H9 (cell line): Measurements from ENCODE around the gene NRDE2. TPM values are rescaled to one million over a fixed set of nuclear protein-coding genes. Genes with fewer than 3 reads are reported as not detected.

ENCODE experiments used
- DNase-seq: peaks from one replicate; pipeline ENCODE4 v3.0.0-alpha.2; 2017
- H2AFZ ChIP-seq: one replicate; pipeline ENCODE4 v1.6.1; 2013; ENCODE audit warnings: mild to moderate bottlenecking, low read length, control low read depth, moderate library complexity
- H2AK5ac ChIP-seq: 2 replicates; pipeline ENCODE4 v1.6.1; 2013; ENCODE audit warnings: low read length, control low read depth, mixed read lengths; ENCODE audit not compliant: insufficient read length
- H2BK120ac ChIP-seq: one replicate; pipeline ENCODE4 v1.6.1; 2013; ENCODE audit warnings: low read depth, mild to moderate bottlenecking, low read length, control low read depth, inconsistent platforms; ENCODE audit not compliant: poor library complexity, severe bottlenecking
- H2BK12ac ChIP-seq: 2 replicates; pipeline ENCODE4 v1.6.1; 2013; ENCODE audit warnings: low read length, control low read depth, mixed read lengths, low read depth; ENCODE audit not compliant: insufficient read length
- H2BK15ac ChIP-seq: 2 replicates; pipeline ENCODE4 v1.6.1; 2013; ENCODE audit warnings: low read depth, low read length, control low read depth
- H2BK20ac ChIP-seq: one replicate; pipeline ENCODE4 v1.6.1; 2013; ENCODE audit warnings: low read depth, mild to moderate bottlenecking, low read length, control low read depth, inconsistent platforms; ENCODE audit not compliant: poor library complexity, severe bottlenecking
- H2BK5ac ChIP-seq: 2 replicates; pipeline ENCODE4 v1.6.1; 2013; ENCODE audit warnings: low read length, control low read depth, mixed read lengths; ENCODE audit not compliant: insufficient read length
- H3K14ac ChIP-seq: 2 replicates; pipeline ENCODE4 v1.6.1; 2013; ENCODE audit warnings: low read length, control low read depth; ENCODE audit not compliant: insufficient read depth
- H3K18ac ChIP-seq: 2 replicates; pipeline ENCODE4 v1.6.1; 2013; ENCODE audit warnings: low read depth, mild to moderate bottlenecking, mixed read lengths, low read length, control low read depth; ENCODE audit not compliant: insufficient read length
- H3K23ac ChIP-seq: 2 replicates; pipeline ENCODE4 v1.6.1; 2013; ENCODE audit warnings: low read length, control low read depth, mixed read lengths, low read depth; ENCODE audit not compliant: insufficient read length
- H3K23me2 ChIP-seq: 2 replicates; pipeline ENCODE4 v1.6.1; 2013; ENCODE audit warnings: low read depth, mild to moderate bottlenecking, mixed read lengths, low read length, control low read depth; ENCODE audit not compliant: insufficient read length, poor library complexity, severe bottlenecking
- H3K27ac ChIP-seq: 2 replicates; pipeline ENCODE4 v1.5.1; 2013; ENCODE audit warnings: low read length, control low read depth, mixed read lengths, low read depth; ENCODE audit not compliant: insufficient read length
- H3K27me3 ChIP-seq: 2 replicates; pipeline ENCODE4 v1.6.1; 2013; ENCODE audit warnings: low read length, control low read depth, inconsistent platforms; ENCODE audit not compliant: insufficient read depth
- H3K4ac ChIP-seq: 2 replicates; pipeline ENCODE4 v1.6.1; 2013; ENCODE audit warnings: low read depth, mild to moderate bottlenecking, control low read depth, inconsistent platforms, low read length, moderate library complexity
- H3K4me1 ChIP-seq: 2 replicates; pipeline ENCODE4 v1.6.1; 2013; ENCODE audit warnings: low read length, control low read depth, inconsistent platforms; ENCODE audit not compliant: insufficient read depth
- H3K4me2 ChIP-seq: 2 replicates; pipeline ENCODE4 v1.6.1; 2013; ENCODE audit warnings: low read length, control low read depth, mixed read lengths; ENCODE audit not compliant: insufficient read length, insufficient read depth
- H3K56ac ChIP-seq: 2 replicates; pipeline ENCODE4 v1.6.1; 2013; ENCODE audit warnings: low read depth, mild to moderate bottlenecking, mixed read lengths, low read length, control low read depth; ENCODE audit not compliant: insufficient read length
- H3K79me1 ChIP-seq: 2 replicates; pipeline ENCODE4 v1.6.1; 2013; ENCODE audit warnings: low read depth, mild to moderate bottlenecking, moderate library complexity, low read length, control low read depth, inconsistent platforms; ENCODE audit not compliant: insufficient read depth, poor library complexity, severe bottlenecking
- H3K79me2 ChIP-seq: 2 replicates; pipeline ENCODE4 v1.6.1; 2013; ENCODE audit warnings: low read length, control low read depth, inconsistent platforms; ENCODE audit not compliant: insufficient read depth
- H3K9ac ChIP-seq: 2 replicates; pipeline ENCODE4 v1.6.1; 2013; ENCODE audit warnings: low read length, control low read depth, mixed read lengths; ENCODE audit not compliant: insufficient read length; ENCODE audit errors: extremely low read depth
- H3K9me3 ChIP-seq: one replicate; pipeline ENCODE4 v1.6.1; 2013; ENCODE audit warnings: low read depth, low read length, inconsistent platforms; ENCODE audit not compliant: control insufficient read depth
- H3T11ph ChIP-seq: one replicate; pipeline ENCODE4 v1.6.1; 2013; ENCODE audit warnings: mild to moderate bottlenecking, low read length, control low read depth, inconsistent platforms
- H4K20me1 ChIP-seq: one replicate; pipeline ENCODE4 v1.6.1; 2013; ENCODE audit not compliant: control insufficient read depth, insufficient read length, insufficient read depth
- H4K5ac ChIP-seq: 2 replicates; pipeline ENCODE4 v1.6.1; 2013; ENCODE audit warnings: low read depth, mild to moderate bottlenecking, mixed read lengths, low read length, control low read depth; ENCODE audit not compliant: insufficient read length
- H4K8ac ChIP-seq: replicated peaks from 2 replicates; pipeline ENCODE4 v1.6.1; 2013; ENCODE audit warnings: low read length, control low read depth, mixed read lengths, low read depth; ENCODE audit not compliant: insufficient read length
- H4K91ac ChIP-seq: 2 replicates; pipeline ENCODE4 v1.6.1; 2013; ENCODE audit warnings: low read depth, mild to moderate bottlenecking, moderate library complexity, mixed read lengths, low read length, control low read depth; ENCODE audit not compliant: insufficient read length
- H3K27ac Mint-ChIP-seq, 3 experiments: 2 replicates in 2 of 3; 3 replicates in 1 of 3; pipeline ENCODE4 v1.8.0; 2020 to 2021; ENCODE audit warnings: mixed read lengths in 3 of 3, mild to moderate bottlenecking in 1 of 3, moderate library complexity in 1 of 3
- H3K27me3 Mint-ChIP-seq: 2 replicates; pipeline ENCODE4 v1.8.0; 2021; ENCODE audit warnings: low read depth, mild to moderate bottlenecking, moderate library complexity, mixed read lengths
- H3K36me3 Mint-ChIP-seq, 3 experiments: 2 replicates in 2 of 3; 3 replicates in 1 of 3; pipeline ENCODE4 v1.8.0; 2020 to 2021; ENCODE audit warnings: low read depth in 3 of 3, mixed read lengths in 3 of 3; ENCODE audit not compliant: insufficient read depth in 1 of 3
- H3K4me1 Mint-ChIP-seq, 2 experiments: 2 replicates each; pipeline ENCODE4 v1.8.0; 2020; ENCODE audit warnings: mixed read lengths in 2 of 2
- H3K4me3 Mint-ChIP-seq, 2 experiments: 2 replicates in 1 of 2; 3 replicates in 1 of 2; pipeline ENCODE4 v1.8.0; 2020 to 2021; ENCODE audit warnings: mild to moderate bottlenecking in 2 of 2, mixed read lengths in 2 of 2, moderate library complexity in 1 of 2
- H3K9me3 Mint-ChIP-seq, 2 experiments: 2 replicates in 1 of 2; 3 replicates in 1 of 2; pipeline ENCODE4 v1.8.0; 2020; ENCODE audit warnings: mild to moderate bottlenecking in 2 of 2, mixed read lengths in 2 of 2, moderate library complexity in 1 of 2
- WGBS: extraction: QIAGEN DNeasy Blood & Tissue Kit; methylation state at CpG from one replicate; pipeline ENCODE4 v1.1.7; 2013; ENCODE audit warnings: missing lambda C conversion rate, low lambda C conversion rate, mixed read lengths; ENCODE audit not compliant: insufficient read length; ENCODE audit errors: extremely low coverage; 5-methylcytosine and 5-hydroxymethylcytosine counted together
- total RNA-seq: library from RNA; stranded (reverse); gene quantifications from 2 replicates; pipeline ENCODE4 v1.2.1, GENCODE V29; 2021
- TF ChIP-seq, protein P1 (sequence below): fragments of 200-600 bp; sonication (generic); conservative IDR thresholded peaks from 3 replicates; pipeline ENCODE4 v1.8.0; 2021; ENCODE audit warnings: antibody characterized with exemption, mild to moderate bottlenecking

NRDE2 gene
- total RNA-seq, 1 experiment from 2014 or later: 21.2 TPM

DNA sequence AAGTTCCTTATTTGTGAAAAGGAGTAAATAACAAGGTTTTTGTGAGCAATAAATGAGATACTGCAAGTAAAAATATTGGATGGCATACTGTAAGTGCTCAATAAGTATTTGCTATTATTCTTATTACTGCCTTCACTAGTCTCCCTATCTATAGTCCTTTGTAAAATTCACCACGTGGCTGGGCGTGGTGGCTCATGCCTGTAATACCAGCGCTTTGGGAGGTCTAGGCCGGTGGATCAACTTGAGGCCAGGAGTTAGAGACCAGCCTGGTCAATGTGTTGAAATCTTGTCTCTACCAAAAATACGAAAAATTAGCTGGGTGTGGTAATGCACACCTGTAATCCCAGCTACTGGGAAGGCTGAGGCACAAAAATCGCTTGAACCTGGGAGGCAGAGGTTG is 46.5 kb upstream of the NRDE2 start:
- Mint-ChIP-seq H3K4me3 (no peak overlapping the region), H3K27ac (no peak overlapping the region), H3K9me3 (no peaks in the 10 kb centered on the region), H3K27me3 (peaks cover 1% of the 10 kb centered on the region; the same call in 1 of the 2 replicates), H3K4me1 (0 out of 4 replicates have a peak, but pooled peaks cover 0 to 2% of the 10 kb centered on the region in 2 experiments), H3K36me3 (no peaks in the 10 kb centered on the region)
- no peak overlapping the region for H2BK15ac ChIP-seq
- H3K4ac ChIP-seq: no peak overlapping the region
- no peak overlapping the region for H3K14ac ChIP-seq
- TF ChIP-seq, protein P1, sequence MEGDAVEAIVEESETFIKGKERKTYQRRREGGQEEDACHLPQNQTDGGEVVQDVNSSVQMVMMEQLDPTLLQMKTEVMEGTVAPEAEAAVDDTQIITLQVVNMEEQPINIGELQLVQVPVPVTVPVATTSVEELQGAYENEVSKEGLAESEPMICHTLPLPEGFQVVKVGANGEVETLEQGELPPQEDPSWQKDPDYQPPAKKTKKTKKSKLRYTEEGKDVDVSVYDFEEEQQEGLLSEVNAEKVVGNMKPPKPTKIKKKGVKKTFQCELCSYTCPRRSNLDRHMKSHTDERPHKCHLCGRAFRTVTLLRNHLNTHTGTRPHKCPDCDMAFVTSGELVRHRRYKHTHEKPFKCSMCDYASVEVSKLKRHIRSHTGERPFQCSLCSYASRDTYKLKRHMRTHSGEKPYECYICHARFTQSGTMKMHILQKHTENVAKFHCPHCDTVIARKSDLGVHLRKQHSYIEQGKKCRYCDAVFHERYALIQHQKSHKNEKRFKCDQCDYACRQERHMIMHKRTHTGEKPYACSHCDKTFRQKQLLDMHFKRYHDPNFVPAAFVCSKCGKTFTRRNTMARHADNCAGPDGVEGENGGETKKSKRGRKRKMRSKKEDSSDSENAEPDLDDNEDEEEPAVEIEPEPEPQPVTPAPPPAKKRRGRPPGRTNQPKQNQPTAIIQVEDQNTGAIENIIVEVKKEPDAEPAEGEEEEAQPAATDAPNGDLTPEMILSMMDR: no peak
- no peak overlapping the region for H2AFZ ChIP-seq
- no peak overlapping the region for H3K23ac ChIP-seq
- H2BK12ac ChIP-seq: no peak overlapping the region
- H3T11ph ChIP-seq: no peak overlapping the region
- no peaks in the 10 kb centered on the region for H3K27me3 ChIP-seq
- DNase-seq: no peak
- H3K23me2 ChIP-seq: peaks cover 10% of the 10 kb centered on the region
- no peaks in the 10 kb centered on the region for H3K79me1 ChIP-seq
- H2BK120ac ChIP-seq: no peak overlapping the region
- no peak overlapping the region for H3K9ac ChIP-seq
- H3K4me1 ChIP-seq: no peaks in the 10 kb centered on the region
- H4K20me1 ChIP-seq: no peaks in the 10 kb centered on the region
- H4K91ac ChIP-seq: no peak overlapping the region
- no peak overlapping the region for H4K5ac ChIP-seq
- no peaks in the 10 kb centered on the region for H3K9me3 ChIP-seq
- H3K56ac ChIP-seq: no peak overlapping the region
- no peaks in the 10 kb centered on the region for H3K79me2 ChIP-seq
- H2AK5ac ChIP-seq: no peak overlapping the region
- no peak overlapping the region for H3K27ac ChIP-seq
- no CpG with 5 or more reads among the region's 6 CpGs for WGBS
- H3K18ac ChIP-seq: no peak overlapping the region
- H4K8ac ChIP-seq: no peak overlapping the region
- no peak overlapping the region for H2BK20ac ChIP-seq
- no peak overlapping the region for H3K4me2 ChIP-seq
- no peak overlapping the region for H2BK5ac ChIP-seq
